PC-9 (cell line): ENCODE data around the gene SCRN1. TPM values are rescaled to one million over a fixed set of nuclear protein-coding genes. Genes with fewer than 3 reads are reported as not detected.

Experiments used
- BruUV-seq: library from RNA; stranded (reverse); fragments of 400-500 nt; replicated peaks from 2 replicates; lab custom pipeline; 2021; lab: Mats Ljungman, UMichigan
- CTCF ChIA-PET: fragments of 300-600 bp; sonication (Branson Sonifier 250); formaldehyde crosslinking; loops from one replicate; lab custom pipeline; 2022; ENCODE audit warnings: antibody characterized with exemption; lab: Charles Lee
- POLR2A ChIA-PET: fragments of 300-600 bp; sonication (Branson Sonifier 250); formaldehyde crosslinking; loops from one replicate; lab custom pipeline; 2022; ENCODE audit warnings: antibody characterized with exemption; ENCODE audit not compliant: unreplicated experiment; lab: Charles Lee
- DNase-seq, 2 experiments: peaks; one replicate each; pipeline versions ENCODE4 v3.0.0 to v3.0.0-alpha.2; 2015 to 2022; ENCODE audit warnings: mixed read lengths in 1 of 2
- H2AFZ ChIP-seq: fragments of 200-600 bp; sonication (generic); 2 replicates; pipeline ENCODE4 v1.8.1; 2017; ENCODE audit warnings: antibody characterized with exemption
- H3F3A ChIP-seq: fragments of 200-600 bp; sonication (generic); 2 replicates; pipeline ENCODE4 v1.8.1; 2017; ENCODE audit warnings: antibody characterized with exemption, mild to moderate bottlenecking, low read depth; ENCODE audit not compliant: insufficient read depth
- H3K27ac ChIP-seq: fragments of 200-600 bp; sonication (generic); 2 replicates; pipeline ENCODE4 v1.6.1; 2016; ENCODE audit warnings: mixed run types
- H3K27me3 ChIP-seq: fragments of 200-600 bp; sonication (generic); 2 replicates; pipeline ENCODE4 v1.6.1; 2016; ENCODE audit warnings: low read depth, mixed run types; ENCODE audit not compliant: insufficient read depth
- H3K36me3 ChIP-seq: fragments of 200-600 bp; sonication (generic); 2 replicates; pipeline ENCODE4 v1.6.1; 2016; ENCODE audit warnings: low read depth, mixed run types
- H3K4me1 ChIP-seq: fragments of 200-600 bp; sonication (generic); replicated peaks from 2 replicates; pipeline ENCODE4 v1.6.1; 2016; ENCODE audit warnings: mixed run types; ENCODE audit not compliant: insufficient read depth
- H3K4me2 ChIP-seq: fragments of 200-600 bp; sonication (generic); 2 replicates; pipeline ENCODE4 v1.6.1; 2017; ENCODE audit warnings: mixed run types
- H3K4me3 ChIP-seq: fragments of 200-600 bp; sonication (generic); 2 replicates; pipeline ENCODE4 v1.6.1; 2016; ENCODE audit warnings: mixed run types
- H3K79me2 ChIP-seq: fragments of 200-600 bp; sonication (generic); 2 replicates; pipeline ENCODE4 v1.6.1; 2017; ENCODE audit warnings: low read depth, mixed run types
- H3K9me2 ChIP-seq: fragments of 200-600 bp; sonication (generic); 2 replicates; pipeline ENCODE4 v1.8.1; 2017; ENCODE audit warnings: mild to moderate bottlenecking; ENCODE audit not compliant: insufficient read depth
- H3K9me3 ChIP-seq: fragments of 200-600 bp; sonication (generic); 2 replicates; pipeline ENCODE4 v1.8.1; 2016; ENCODE audit warnings: low read depth; ENCODE audit not compliant: insufficient read depth
- H4K20me1 ChIP-seq: fragments of 200-600 bp; sonication (generic); 2 replicates; pipeline ENCODE4 v1.8.1; 2017; ENCODE audit not compliant: insufficient read depth
- EZH2 ChIP-seq: fragments of 200-600 bp; sonication (generic); IDR thresholded peaks from 2 replicates; pipeline ENCODE4 v1.8.0; 2017; ENCODE audit warnings: antibody characterized with exemption, low read depth
- intact Hi-C: fragments of 100-400 bp; cut with micrococcal nuclease; formaldehyde crosslinking; loops from one replicate; pipeline ENCODE4 v1.10.0; 2022; ENCODE audit not compliant: unreplicated experiment
- total RNA-seq: library from RNA; stranded (reverse); gene quantifications from 2 replicates; pipeline ENCODE4 v1.2.3, GENCODE V29; 2021
- TF ChIP-seq, protein P1 (sequence below): fragments of 200-600 bp; sonication (generic); conservative IDR thresholded peaks from 2 replicates; pipeline ENCODE4 v1.6.1; 2017; ENCODE audit warnings: mixed run types, antibody characterized with exemption, mild to moderate bottlenecking, moderate library complexity

The SCRN1 gene
- total RNA-seq, 1 experiment from 2014 or later: 94.4 TPM

DNA sequence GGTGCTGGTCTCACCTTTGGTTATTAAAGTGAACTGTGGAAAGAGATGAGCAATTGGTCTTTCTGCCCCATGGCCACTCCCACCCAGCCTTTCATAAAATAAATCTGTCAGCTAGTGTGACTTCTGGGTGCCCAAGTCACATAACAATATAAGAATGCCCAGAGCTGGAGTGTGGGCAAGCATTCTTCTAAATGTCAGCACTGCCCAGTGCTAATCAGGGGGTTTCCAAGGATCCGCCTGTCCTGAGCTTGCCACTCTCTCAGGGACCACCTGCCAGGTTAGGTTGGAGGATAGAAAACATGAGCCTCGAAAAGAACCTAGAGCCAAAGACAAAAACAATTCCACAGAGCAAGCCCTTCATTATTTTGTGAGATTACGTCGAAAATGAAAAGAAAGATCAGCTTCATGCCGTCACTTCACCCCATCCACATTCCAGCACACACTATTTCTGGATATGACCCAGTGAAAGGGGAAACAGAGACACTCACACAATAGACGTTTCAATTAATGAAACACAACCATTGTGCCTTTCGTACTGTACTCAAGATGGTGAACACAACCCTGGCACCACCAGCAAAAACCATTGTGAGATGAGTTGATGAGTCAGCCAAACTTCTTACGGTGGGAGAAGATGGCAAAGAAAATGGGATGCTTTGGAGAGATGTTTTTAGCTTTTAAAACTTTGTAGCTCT, 30.8 kb downstream of the SCRN1 start:
- CTCF ChIA-PET: no interaction called here
- no peaks in the 10 kb centered on the region for H3K79me2 ChIP-seq
- no peak overlapping the region for H3K4me2 ChIP-seq
- no peaks in the 10 kb centered on the region for H4K20me1 ChIP-seq
- no peak for TF ChIP-seq EZH2
- TF ChIP-seq, protein P1, sequence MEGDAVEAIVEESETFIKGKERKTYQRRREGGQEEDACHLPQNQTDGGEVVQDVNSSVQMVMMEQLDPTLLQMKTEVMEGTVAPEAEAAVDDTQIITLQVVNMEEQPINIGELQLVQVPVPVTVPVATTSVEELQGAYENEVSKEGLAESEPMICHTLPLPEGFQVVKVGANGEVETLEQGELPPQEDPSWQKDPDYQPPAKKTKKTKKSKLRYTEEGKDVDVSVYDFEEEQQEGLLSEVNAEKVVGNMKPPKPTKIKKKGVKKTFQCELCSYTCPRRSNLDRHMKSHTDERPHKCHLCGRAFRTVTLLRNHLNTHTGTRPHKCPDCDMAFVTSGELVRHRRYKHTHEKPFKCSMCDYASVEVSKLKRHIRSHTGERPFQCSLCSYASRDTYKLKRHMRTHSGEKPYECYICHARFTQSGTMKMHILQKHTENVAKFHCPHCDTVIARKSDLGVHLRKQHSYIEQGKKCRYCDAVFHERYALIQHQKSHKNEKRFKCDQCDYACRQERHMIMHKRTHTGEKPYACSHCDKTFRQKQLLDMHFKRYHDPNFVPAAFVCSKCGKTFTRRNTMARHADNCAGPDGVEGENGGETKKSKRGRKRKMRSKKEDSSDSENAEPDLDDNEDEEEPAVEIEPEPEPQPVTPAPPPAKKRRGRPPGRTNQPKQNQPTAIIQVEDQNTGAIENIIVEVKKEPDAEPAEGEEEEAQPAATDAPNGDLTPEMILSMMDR: no peak
- no peak overlapping the region for H3K4me3 ChIP-seq
- BruUV-seq: no TSS peak
- H3K9me3 ChIP-seq: no peaks in the 10 kb centered on the region
- H3K27me3 ChIP-seq: no peaks in the 10 kb centered on the region
- H2AFZ ChIP-seq: no peak overlapping the region
- H3K9me2 ChIP-seq: no peaks in the 10 kb centered on the region
- no peak overlapping the region for H3K27ac ChIP-seq
- intact Hi-C loops: no loop called here
- H3F3A ChIP-seq: no peaks in the 10 kb centered on the region
- peaks cover 10% of the 10 kb centered on the region; the same call in 1 of the 2 replicates for H3K36me3 ChIP-seq
- no peak for DNase-seq
- no peaks in the 10 kb centered on the region for H3K4me1 ChIP-seq
- POLR2A ChIA-PET: no interaction called here

DNA sequence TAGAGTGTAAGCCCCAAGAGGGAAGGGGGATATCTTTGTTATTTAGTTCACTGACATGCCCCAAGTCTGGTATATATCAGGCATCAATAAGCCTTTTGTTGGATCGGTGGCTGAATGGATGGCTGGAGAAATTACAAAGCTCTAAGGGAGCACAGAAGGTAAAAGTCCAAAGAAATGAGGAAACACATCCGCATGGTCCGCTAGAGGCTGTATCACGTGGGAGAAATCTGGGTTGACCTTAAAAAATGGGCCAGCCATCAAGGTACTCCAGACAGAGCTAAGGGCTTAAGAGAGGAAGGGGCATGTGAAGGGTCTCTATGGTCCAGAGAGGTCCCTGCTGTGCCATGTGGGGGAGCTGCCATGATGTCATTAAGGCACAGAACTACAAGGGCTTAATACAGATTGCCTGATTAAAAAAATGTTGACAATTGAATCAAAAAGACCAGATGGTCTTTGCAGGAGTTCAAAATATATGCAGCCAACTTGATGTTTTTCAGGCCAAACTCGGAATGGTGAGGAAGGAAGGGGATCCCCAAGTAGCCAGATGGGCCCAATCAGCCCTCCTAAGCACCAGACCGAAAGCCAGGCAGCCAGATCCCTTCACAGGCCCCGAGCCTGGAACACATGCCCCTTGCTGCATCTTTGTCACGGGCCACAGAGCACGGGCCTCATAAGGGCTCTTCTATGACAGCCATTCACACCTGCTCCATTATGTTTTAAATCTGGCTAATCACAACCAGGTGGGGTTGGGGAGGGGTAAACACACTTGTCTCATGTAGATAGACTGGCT, 31.9 kb downstream of the SCRN1 start:
- ChIA-PET POLR2A (no interaction called here), CTCF (no interaction called here)
- no peak for DNase-seq
- H4K20me1 ChIP-seq: no peaks in the 10 kb centered on the region
- no peak overlapping the region for H3K4me3 ChIP-seq
- H3K4me2 ChIP-seq: no peak overlapping the region
- no peaks in the 10 kb centered on the region for H3K9me2 ChIP-seq
- H3K9me3 ChIP-seq: no peaks in the 10 kb centered on the region
- intact Hi-C loops: no loop called here
- no peaks in the 10 kb centered on the region for H3K4me1 ChIP-seq
- BruUV-seq: no TSS peak
- H3K79me2 ChIP-seq: no peaks in the 10 kb centered on the region
- no peak for TF ChIP-seq EZH2
- TF ChIP-seq, protein P1: no peak
- no peaks in the 10 kb centered on the region for H3F3A ChIP-seq
- peaks cover 10% of the 10 kb centered on the region; the same call in 1 of the 2 replicates for H3K36me3 ChIP-seq
- no peak overlapping the region for H3K27ac ChIP-seq
- H3K27me3 ChIP-seq: no peaks in the 10 kb centered on the region
- no peak overlapping the region for H2AFZ ChIP-seq

DNA sequence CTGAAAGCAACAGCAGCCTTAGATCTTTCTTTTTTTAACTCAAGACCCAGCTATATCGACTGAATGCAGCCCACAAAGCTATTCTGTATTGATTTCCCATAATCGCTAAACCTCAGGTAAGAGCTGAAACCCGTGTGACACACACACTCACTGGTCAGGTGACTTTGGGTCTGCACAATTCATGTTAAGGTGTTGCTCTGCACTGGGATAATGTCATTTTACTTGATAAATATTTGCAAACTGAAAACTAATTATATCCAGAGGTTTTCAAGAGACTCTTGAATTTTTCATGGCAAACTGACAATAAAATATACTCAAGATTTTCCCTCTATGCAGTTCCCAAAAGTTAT, 33.1 kb downstream of the SCRN1 start:
- POLR2A ChIA-PET: interaction anchor here (0.7 kb wide), 1 partner anchor 187 kb away, joined by 4 read pairs; no protein-coding TSS in a partner anchor
- CTCF ChIA-PET: no interaction called here
- H3K9me2 ChIP-seq: no peaks in the 10 kb centered on the region

More for the DNA sequence above, 33.1 kb downstream of the SCRN1 start:
- intact Hi-C loops: no loop called here
- no peak overlapping the region for H2AFZ ChIP-seq
- no TSS peak for BruUV-seq
- H3K4me1 ChIP-seq: no peaks in the 10 kb centered on the region
- H4K20me1 ChIP-seq: no peaks in the 10 kb centered on the region
- H3K4me2 ChIP-seq: no peak overlapping the region
- DNase-seq: peak in 1 of 2 experiments; percentile 3
- H3K9me3 ChIP-seq: no peaks in the 10 kb centered on the region
- H3K79me2 ChIP-seq: no peaks in the 10 kb centered on the region
- H3K27me3 ChIP-seq: no peaks in the 10 kb centered on the region
- no peak for TF ChIP-seq EZH2
- TF ChIP-seq, protein P1: no peak
- no peak overlapping the region for H3K27ac ChIP-seq
- H3K36me3 ChIP-seq: peaks cover 10% of the 10 kb centered on the region; the same call in 1 of the 2 replicates
- no peaks in the 10 kb centered on the region for H3F3A ChIP-seq
- H3K4me3 ChIP-seq: no peak overlapping the region
